D721Med (cell line): ENCODE data around the gene THSD7B.

Source experiments
- DNase-seq: peaks from one replicate; pipeline ENCODE4 v3.0.0; 2011; ENCODE audit warnings: low spot score; ENCODE audit not compliant: insufficient read length
- FAIRE-seq: peaks from 2 replicates; lab custom pipeline; 2011; peaks lifted over from hg19 to GRCh38; lab: Jason Lieb, UNC
- CTCF ChIP-seq: IDR thresholded peaks from 2 replicates; pipeline ENCODE4 v1.5.1; 2012; ENCODE audit warnings: mild to moderate bottlenecking, control low read depth; ENCODE audit not compliant: insufficient read depth; ENCODE audit errors: missing control alignments

Gene THSD7B

GRCh38 chr2:137718786-137719185 lies 953.4 kb downstream of the THSD7B start:
- DNase-seq (no peak), FAIRE-seq (no peak)
- no peak for TF ChIP-seq CTCF

GRCh38 chr2:137721733-137722132 lies 956.4 kb downstream of the THSD7B start:
- DNase-seq, result no peak
- no peak for TF ChIP-seq CTCF
- FAIRE-seq, result no peak

- FAIRE-seq, result no peak
- TF ChIP-seq CTCF, result no peak
- no peak for DNase-seq
These were observed 959.6 kb downstream of the THSD7B start for GRCh38 chr2:137724912-137725311.
